HG02759 (cell line): Measurements from ENCODE around the gene CCDC187.
"Not testable (repeated sequence)": the region's sequence is repeated elsewhere in the genome, so short reads cannot be mapped to it uniquely, and the experiment has no call there.

ENCODE experiments used
- ATAC-seq: cut with Tn5 transposase; IDR thresholded peaks from one replicate; pipeline ENCODE4 v1.9.1; 2021; ENCODE audit warnings: mild to moderate bottlenecking, moderate library complexity; ENCODE audit not compliant: unreplicated experiment

Gene CCDC187

DNA sequence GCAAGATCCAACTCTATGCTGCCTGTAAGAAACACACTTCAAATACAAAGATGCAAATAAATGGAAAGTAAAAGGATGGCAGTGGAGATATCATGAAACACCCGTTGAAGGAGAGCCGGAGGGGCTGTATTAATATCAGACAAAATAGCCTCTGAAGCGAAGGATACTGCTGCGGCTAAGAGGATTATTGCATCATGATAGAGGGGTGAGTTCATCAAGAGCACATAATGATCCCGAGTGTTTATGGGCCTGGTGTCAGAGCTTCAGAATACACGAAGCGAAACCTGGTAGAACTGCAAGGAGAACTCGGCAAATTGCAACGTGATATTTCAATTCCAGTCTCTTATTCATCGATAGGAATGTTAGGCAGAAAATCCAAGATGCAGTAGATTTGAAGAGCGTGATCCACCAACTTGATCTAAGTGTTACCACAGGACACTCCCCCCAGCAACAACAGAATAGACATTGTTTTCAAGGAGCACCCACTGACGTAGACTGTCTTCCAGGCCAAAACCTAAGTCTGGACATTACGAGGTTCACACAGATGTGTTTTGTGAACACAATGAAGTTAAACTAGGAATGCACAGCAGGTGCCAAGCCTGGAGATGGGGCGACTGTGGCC, 30.5 kb downstream of the CCDC187 start:
- no peak for ATAC-seq

GRCh38 chr9:136270173-136270705, 33.7 kb downstream of the CCDC187 start:
- ATAC-seq = no peak

GRCh38 chr9:136268735-136269134, 35.2 kb downstream of the CCDC187 start:
- ATAC-seq = no peak

DNA sequence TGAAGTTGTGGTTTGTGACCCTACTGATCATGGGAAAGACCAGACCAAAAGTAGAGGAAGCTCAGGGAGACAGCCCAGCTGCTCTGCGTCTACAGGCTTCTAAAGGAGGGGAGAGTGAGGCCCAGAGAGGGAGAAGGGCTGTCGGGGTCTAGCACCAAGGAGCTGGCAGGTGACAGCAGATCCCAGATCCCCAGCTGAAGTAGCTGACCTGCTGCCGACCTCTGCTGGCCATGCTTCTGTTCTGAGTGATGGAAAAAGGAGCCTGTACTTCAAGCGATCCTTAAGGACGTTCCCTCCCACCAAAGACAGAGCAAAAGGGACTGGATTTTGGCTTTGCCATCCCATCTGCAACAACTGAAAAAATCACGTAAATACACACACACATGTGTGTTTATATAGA, 35.6 kb downstream of the CCDC187 start:
- ATAC-seq = no peak

DNA sequence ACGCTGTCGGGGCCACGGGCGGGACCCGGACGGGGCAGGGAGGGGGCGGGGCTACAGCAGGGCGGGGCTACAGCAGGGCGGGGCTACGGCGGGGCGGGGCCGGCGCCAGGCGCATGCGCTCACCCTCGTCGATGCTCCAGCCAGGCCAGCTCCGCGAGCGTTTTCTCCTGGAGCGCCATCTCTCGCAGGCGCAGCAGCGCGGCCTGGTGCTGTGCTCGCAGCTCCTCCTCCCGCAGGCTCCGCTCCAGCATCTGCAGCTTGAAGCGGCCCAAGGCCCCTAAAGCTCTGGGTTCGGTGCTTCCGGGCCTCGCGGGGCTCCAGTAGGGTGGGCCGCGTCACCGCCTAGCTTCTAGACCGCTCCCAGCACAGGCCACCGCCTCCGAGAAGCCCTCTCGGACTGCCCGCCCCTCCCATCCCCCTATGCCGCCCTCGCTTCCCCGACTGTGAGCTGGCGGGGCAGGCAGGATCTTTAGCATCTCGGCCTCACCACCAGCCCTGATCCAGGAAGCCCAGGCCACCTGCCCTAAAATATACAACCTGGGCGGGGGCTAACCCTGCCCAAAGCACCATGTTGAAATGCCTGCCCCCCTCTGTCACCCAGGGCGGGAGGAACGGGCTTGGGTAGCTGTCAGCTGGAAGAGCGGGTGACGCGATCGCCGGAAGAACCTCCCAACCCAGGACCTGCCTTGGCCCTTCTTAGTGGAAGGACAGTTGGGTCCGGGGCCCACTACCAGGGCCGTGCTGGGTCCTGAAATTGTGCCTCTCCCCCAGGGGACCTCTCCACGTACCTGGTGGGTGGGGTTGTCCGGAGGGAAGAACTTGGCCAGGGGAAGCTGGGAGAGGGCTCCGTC, 36.4 kb downstream of the CCDC187 start:
- peak; percentile 80 for ATAC-seq

- ATAC-seq = not testable (repeated sequence)
These were observed 37.3 kb downstream of the CCDC187 start for GRCh38 chr9:136266641-136267040.

DNA sequence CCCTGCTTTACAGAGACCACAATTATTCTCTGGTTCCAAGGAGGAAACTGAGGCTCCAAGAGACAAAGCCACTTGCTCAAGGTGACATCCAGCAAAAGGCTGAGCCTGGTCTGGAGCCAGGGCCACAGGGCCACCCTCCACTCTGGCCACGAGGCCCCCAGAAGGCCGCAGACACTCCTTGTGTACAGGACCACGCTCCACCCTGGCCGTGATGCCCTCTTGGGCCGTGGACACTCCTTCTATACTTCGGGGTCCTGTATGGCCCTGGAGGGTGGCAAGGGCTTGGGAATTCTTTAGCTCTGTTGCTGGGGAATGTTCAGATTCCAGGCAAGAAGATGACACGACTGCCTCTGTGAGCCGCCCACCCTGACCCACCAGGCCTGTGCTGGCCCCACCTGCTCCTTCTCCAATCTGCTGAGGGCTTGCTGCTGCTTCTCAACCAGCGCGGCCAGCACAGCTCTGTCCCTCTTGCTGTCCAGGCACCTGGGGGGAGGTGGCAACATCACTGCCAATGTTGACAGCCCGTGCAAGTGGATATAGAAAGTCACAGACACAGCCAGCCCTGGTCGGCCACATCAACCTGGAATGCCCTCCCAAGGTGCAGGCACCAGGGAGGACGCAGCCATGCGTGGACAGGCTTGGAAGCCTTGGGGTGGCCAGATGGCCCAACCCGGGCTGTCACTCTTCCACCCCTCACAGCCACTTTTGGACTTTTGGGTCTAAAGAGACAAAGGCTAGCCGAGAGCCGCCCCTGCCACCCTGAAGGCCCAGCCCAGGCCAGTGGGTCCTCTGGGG, 38.1 kb downstream of the CCDC187 start:
- no peak for ATAC-seq

DNA sequence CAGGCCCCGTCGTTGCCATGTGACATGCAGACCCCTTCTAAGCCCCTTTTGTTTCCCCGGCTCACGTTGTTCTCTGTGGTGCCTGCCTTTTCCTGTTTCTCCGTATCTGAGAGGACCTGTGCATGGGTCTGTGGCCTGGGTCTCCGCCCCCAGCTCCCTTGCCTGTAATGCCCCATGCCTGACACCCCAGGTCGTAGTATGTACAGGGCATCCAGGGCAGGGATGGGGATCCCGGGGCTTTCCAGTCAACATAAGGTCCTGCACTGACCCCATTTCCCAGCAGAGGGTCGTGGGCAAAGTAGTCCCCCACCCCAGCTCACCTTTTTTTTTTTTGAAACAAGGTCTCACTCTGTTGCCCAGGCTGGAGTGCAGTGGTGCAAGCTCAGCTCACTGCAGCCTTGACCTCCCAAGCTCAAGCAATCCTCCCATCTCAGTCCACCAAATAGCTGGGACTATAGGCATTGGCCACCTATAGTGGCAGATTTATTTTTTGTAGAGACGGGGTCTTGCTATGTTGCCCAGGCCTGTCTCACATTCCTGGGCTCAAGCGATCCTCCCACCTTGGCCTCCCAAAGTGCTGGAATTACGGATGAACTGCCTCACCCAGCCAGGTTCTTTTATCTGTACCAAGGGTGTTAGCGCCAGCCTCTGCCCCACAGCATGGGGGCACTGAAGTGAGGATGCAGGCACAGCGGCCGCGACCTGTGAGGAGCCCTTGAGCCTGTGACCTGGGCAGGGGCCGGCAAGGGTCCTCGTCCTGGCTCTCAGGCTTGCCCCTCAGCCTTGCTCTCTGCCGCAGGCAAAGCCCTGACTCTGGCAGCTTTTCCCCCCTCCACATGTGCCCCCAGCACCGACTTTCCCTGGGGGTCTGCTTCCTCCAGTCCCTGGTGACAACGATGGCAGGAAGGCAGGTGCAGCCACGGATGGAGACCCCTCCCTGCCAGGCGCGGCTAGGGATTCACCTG, 39.2 kb downstream of the CCDC187 start:
- no peak for ATAC-seq

- ATAC-seq = no peak
These were observed 39.9 kb downstream of the CCDC187 start for GRCh38 chr9:136264031-136264430.

DNA sequence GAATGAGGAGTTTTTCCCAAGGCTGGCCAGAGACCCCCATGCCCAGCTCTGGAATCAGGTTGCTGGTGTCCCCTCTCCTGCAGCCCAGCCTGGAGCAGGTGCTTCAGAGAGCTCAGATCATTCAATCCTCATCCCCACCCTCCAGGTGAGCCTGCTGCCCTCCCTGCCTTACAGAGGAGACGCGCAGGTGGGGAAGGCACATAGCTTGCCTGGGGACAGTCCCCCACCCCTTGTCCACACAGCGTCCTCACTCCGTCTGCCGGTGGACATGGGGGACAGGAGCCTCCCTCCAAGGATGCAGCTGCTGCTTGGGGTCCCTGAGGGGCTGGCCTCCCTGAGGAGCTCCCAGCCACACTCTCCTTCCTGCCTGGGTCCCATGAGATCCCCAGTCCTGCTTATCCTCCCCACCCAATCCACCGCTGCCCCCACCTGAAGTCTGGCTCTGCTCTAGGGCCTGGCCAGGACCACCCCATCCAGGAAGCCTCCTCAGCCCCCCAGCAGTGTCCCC, 41.2 kb downstream of the CCDC187 start:
- ATAC-seq = no peak

GRCh38 chr9:136261686-136262430, 42.0 kb downstream of the CCDC187 start:
- ATAC-seq = no peak

DNA sequence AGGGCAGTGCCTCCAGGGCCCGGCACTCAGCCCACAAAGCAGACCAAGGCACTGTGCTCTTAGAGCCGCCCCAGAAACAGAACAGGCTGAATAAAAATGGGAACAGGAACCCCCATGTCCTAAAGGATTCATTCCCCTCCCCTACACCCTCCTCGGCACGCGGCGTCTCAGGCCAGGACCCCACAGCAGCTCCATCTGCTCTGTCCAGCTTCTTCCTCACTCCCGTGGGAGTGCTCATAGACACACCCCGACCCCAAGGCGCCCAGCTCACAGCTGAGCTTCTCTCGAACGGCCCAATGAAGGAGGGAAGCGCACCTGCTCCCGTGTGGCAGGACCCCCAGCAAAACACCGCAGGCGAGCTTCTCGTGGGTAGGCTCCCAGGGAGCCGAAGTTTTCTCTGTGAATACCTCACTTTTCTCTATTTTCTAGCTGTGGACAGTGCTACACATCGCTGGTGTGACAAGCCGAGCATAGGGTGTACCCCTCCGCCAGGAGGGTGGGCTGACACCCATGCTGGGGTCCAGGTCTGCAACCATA, 42.9 kb downstream of the CCDC187 start:
- no peak for ATAC-seq

DNA sequence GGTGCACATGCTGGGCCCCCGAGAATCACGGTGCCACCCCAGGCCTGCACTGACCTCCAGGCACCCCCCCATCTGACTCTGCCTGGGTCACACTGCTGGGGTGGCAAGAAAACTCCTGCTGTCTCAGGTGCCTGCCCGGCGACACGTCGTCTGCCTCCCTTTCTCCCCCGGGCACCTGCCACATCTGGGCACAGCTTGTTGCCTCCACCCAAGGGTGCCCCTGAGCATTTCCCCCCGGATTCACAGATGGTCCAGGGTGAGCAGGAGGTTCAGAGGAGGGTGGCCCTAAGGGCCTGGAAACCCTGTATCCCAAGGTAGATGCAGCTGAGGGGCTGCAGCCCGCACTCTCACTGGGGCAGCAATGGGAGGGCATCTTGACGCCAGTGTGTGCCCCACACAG, 43.4 kb downstream of the CCDC187 start:
- no peak for ATAC-seq

DNA sequence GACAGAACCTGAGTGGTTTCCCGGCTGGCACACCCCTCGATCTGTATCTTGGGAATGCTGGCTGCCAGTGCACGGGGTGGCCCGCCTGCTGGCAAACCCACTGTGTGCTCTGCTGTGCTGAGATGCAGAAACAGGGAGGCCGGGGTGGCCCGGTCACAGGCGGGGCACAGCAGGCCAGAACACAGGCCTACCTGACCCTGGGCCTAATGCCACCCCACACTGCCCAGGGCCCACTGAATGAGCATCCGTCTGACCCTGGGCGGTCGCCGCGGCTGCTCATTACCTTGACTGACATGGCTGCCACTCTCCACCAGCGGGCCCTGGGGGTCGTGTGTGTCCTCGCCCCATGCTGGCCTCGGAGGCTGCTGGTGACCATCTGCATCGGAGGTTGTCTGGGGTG, 44.1 kb downstream of the CCDC187 start:
- no peak for ATAC-seq

DNA sequence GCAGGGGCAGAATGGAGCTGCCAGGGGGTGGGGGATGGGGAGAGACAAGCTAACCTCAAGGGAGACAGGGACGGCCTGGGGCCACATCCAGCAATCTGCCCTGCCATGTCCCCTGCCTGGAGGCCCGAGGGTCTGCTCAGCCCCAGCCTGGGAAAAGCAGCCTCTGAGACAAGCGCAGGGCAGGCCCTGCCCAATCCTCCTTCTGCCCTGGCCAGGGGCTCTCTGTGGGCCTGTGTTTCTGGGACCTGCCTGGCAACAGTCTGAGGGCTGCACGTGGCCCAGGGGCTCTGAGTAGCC, 44.4 kb downstream of the CCDC187 start:
- ATAC-seq = no peak

DNA sequence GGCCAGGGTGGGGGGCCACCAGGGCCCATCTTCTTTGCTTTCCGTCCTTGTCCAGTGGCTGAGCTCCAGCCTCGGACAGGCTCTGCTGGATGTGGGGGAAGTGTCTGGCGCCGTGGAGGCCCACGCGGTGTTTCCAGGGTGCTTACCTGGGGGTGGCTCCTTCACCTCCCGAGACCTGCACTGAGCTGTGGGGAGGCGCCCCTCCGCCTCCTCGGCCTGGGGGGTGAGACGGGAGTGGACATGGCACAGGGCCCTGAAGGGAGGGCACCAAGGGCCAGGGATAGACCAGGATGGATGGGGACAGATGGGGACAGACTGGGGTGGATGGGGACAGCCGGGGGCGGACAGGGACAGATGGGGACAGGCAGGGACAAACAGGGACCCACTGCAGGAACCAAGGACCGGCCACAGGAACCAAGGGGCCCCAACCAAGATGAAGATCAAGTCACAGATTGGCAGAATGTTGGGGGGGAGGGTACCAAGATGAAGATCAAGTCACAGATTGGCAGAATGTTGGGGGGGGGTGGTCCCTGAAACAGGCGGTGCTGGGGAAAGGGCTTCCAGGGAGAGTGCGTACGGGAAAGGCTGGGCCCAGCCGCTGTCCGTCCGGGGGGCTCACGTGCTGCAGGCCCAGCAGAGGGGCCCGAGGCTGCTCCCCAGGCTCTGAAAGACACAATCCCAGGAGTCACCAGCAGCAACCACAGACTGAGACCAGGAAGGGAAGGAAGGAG, 44.9 kb downstream of the CCDC187 start:
- ATAC-seq = no peak

GRCh38 chr9:136258299-136258625, 45.6 kb downstream of the CCDC187 start:
- ATAC-seq = no peak

DNA sequence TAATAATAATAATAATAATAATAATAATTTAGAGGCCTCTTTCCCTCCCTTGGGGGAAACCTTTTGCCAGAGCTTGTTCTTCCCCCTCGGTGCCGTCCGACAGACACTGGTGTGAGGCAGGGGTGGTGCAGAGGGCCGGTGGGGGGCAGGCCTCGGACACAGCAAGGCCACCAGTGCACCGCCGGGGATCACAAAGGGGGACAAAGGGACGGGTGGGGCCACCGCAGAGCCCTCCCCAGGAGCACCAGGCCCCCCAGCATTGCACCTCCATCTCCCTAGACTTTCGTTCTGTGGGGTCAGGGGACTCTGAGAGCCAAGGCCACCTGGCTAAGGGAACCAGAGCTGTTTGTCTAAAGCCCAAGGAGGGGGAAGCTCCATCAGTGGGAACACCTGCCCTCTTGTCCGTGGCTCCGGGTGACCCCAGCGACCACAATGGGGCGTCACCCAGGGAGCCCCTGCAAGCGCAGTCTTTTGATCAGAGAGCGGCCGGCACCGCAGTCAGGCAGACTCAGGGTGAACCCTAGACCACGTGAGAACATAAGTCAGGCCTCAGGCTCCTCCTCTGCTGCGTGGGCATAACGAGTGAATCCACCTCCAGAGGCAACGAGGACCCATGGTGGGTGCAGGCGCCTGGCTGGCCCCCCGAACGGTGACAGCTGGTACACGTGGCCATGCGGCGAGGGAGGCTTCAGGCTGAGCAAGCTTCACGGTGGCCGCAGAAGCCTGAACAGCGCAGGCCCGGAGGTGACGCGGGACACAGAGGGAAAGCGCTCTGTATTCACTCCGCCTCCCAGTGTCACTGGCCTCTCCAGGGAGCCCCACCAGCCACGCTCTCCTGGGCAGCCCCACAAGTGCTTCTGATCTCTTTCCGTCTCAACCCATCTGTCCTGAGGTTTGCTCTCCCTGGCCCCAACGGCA, 46.3 kb downstream of the CCDC187 start:
- ATAC-seq = no peak
